Hematopoietic multipotent progenitor cell treated with erythropoietin and hydrocortisone succinate and interleukin-3 and kit ligand, for 8 days (in vitro differentiated cells): ENCODE data around the gene PRR33.

Experiments
- DNase-seq: peaks from one replicate; pipeline ENCODE4 v3.0.0-alpha.2; 2015

Gene PRR33

GRCh38 chr11:1916132-1916985, 24.7 kb upstream of the PRR33 start:
- no peak for DNase-seq

- DNase-seq: no peak
Observed at GRCh38 chr11:1915795-1916131, 24.1 kb upstream of the PRR33 start.

- no peak for DNase-seq
Observed at GRCh38 chr11:1913271-1914060, 21.8 kb upstream of the PRR33 start.

DNA sequence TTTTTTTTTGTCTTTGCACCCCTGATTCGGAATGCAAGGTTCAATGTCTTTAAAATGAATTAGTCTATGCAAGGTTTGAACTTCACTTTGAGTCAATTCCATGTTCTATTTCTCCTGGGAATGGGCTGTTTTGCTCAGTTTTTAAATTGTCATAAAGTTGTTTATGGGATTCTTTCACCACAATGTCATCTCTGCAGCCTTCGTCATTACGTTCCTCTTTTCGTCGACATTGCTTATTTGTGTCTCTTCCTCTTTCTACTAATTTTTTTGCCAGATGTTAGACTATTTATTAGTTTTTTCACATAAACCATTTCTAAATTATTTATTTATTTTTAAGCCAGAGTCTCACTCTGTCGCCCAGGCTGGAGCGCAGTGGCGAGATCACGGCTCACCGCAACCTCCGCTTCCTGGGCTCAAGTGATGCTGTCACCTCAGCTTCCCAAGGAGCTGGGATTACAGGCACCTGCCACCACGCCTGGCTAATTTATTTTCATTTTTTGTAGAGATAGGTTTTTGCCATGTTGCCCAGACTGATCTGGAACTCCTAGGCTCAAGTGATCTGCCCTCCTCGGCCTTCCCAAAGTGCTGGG, 20.7 kb upstream of the PRR33 start:
- no peak for DNase-seq

DNA sequence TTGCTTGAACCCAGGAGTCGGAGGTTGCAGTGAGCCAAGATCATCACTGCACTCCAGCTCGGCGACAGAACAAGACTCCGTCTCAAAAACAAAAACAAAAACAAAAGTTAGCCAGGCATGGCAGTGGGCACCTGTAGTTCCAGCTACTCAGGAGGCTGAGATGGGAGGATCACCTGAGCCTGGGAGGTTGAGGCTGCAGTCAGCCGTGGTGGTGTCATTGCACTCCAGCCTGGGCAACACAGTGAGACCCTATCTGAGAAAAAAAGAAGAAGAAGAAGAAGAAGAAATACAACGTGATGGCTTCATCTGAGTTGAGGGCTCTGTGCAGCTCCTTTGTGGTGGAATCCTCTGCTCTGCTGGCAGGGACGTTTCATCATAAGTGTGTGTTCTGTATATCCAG, 17.8 kb upstream of the PRR33 start:
- no peak for DNase-seq

DNA sequence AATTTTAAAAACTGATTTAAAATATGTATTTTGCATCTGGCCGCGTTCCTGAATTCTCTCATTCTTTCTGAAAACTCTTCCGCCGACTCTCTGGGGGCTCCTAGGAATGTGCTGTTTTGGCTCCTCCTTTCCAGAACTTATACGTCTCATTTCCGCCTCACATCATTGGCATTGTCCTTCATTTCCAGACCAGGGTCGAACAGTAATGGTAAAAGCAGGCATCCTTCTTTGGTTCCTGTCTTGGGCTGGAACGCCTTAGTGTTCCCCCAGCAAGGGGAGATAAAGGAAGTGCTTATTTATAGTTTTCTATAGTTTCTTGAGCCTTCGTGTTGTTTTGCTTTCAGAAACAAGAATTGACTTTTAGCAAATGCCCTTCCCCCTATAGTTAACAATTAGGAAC, 16.9 kb upstream of the PRR33 start:
- DNase-seq: no peak

DNA sequence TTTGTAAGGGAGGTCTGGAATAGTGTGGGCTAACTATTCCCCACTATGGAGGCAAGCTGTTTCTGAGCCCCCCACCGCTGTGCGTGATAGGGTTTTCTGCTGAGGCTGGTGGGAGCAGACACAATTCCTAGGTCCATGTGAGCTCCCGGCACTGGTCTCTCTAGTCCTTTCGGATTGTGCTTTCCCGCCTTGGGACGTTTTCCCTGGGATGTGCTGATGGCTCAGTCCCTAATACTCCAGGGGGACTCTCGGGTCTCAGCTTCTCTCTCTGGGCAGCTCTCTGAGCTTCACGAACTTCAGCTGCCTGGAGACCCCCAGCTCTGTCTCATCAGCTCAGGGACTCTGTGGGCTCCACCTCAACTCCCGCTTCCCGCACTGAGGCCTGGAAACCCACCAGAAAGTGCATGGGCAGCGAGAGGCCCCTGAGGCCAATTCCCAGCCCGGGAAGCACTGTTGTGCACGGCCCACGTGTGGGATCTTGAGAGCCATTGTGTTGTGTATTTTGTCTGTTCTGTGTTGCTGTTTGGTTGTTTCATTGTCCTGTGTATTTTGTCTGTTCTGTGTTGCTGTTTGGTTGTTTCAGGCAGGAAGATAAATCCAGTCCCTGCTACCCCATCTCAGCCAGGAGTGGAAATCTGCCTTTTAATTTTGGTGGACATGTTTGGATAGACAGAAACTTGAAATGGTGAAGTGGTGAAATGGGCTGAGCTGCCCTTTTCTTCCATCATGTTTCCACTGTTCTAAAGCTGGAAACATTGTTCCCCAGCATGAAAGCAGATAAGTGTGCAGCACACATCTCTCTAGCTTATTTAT, 15.1 kb upstream of the PRR33 start:
- no peak for DNase-seq

DNA sequence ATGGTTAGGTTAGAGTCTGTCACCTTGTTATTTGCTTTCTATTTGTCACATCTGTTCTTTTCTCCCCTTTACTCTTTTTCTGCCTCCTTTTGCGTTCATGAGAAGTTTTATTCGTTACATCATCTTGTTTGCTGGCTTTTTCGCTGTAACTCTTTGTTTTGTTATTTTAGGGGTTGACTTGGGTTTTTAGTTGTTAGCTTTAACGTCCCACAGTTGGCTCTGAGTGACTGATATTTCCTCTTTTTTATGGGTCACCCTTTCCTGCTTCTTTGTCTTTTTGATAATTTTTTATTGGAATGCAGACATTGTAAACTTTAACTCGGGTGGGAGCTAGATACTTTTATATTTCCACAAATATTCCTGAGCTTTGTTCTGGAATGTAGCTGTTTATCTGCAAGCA, 14.5 kb upstream of the PRR33 start:
- DNase-seq: no peak

DNA sequence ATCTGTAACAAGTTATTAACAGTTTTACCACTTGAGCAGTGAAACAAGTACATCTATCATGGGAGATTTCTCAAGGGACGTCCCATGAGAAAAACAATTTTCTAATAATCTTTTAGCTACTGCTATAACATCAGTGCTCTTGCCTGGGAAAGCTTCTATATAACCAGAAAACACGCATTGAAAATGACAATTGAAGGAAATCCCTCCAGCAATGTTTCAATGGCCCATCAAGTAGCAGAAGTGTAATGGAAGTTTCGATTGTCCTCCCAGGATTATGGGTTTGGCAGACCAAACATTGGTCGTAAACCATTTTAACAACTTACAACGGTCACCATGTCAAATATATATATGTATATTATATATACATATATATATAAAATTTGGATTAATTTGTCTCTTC, 8.0 kb upstream of the PRR33 start:
- no peak for DNase-seq

DNA sequence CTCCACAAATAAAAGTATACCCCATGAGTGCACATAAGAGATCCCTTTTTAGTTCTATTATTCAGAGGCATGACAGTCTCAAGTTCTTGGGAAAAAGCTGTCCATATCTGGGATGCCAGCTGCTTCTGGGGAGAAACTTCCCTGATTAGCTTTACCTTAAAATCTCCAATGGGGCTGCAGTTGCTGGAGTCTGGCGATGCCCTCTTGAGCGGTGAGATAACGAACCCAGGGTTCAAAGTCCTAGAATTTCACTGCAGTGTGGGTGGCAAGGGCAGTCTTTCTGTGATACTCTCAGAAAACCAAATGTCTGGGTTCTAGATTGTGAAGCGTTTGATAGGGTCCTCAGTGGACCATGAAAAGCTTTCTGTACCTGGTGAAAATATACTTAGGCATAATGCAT, 7.4 kb upstream of the PRR33 start:
- peak; percentile 71 for DNase-seq

DNA sequence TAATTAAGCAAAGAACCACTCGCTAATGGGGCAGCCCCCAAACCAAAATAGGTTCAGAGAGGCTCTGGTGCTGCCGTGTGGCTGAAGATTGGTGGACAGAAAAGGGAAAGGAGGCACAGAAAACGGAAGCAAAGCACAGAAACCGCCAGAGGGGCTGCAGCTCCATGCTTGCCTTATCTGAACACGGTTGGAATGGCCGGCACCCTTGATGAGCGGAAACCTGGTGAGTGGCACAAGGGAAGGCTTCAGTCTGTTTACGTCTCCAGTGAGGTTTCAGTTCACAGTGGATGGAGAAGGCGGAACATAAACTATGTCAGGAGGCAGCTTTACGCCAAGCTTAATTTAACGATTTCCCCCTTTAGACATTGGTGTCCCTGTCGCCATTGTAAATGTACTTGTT, 5.2 kb upstream of the PRR33 start:
- peak; percentile 31 for DNase-seq

DNA sequence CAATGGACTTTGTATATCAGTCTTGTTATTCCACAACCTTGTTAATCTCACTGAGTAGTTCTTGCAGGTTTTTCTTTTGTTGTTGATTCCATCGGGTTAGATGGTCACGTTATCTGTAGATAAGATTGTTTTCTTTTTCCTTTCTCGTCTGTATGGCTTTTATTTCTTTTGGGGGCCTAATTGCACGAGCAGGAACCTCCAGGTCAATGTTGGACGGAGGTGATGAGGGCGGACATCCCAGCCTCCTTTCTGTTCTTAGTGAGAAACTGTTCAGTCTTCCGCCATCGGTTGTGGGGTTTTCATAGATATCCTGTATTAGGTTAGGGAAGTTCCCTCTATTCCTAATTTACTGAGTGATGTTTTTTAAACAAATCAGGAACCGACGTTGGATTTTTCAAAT, 4.8 kb upstream of the PRR33 start:
- no peak for DNase-seq

GRCh38 chr11:1894759-1895158, 3.1 kb upstream of the PRR33 start:
- DNase-seq: no peak

- no peak for DNase-seq
Observed at GRCh38 chr11:1893581-1894359, 2.1 kb upstream of the PRR33 start.

GRCh38 chr11:1892558-1892957, 863 bp upstream of the PRR33 start:
- DNase-seq: no peak

- no peak for DNase-seq
Observed at GRCh38 chr11:1892116-1892515, 421 bp upstream of the PRR33 start.

DNA sequence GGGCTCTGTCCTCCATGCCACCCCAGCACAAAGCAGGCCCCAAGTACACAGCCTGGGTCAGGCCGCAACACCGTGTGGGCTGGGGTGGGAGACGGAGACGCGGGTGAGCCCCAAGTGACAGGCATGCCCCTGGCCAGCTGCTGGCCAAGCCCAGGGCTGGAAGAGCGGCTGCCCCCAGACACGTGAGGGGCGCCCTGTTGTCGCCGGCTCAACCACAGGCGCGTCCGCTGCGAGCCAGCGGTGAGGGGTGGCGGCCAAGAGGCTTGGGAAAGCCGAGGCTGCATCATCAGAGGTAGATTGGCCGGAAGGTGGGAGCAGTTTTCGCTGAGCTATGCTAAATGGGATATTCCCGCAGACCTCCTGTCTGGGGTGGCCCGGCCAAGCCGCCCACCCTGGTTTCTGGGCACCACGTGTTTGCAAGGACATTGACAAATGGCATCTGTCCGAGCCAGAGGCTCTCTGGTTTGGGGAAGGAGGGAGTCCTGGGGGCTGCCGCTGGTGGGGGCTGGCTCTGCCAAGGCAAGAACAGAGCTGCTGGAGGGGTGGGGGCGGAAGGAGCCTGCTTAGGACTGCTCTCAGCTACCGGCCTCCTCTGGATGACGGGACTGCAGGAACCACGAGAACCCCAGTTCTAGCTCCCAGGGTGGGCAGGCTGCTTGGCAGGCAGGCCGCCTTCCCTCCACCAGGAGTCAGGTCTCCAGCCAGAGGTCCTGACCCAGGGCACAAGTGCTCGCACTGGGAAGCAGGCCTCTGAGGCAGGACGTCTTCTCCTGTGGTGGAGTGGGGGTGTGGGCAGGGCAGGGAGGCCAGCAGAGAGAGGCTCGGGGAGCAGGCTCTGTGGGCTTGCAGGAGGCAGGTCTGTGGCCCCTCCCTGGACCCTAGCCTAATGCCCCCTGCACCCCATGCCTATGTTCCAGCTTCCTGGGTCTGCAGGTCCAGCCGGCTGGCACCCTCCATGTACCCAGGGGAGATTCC, 552 bp downstream of the PRR33 start:
- no peak for DNase-seq

GRCh38 chr11:1889941-1890855, 1.5 kb downstream of the PRR33 start:
- DNase-seq: no peak

DNA sequence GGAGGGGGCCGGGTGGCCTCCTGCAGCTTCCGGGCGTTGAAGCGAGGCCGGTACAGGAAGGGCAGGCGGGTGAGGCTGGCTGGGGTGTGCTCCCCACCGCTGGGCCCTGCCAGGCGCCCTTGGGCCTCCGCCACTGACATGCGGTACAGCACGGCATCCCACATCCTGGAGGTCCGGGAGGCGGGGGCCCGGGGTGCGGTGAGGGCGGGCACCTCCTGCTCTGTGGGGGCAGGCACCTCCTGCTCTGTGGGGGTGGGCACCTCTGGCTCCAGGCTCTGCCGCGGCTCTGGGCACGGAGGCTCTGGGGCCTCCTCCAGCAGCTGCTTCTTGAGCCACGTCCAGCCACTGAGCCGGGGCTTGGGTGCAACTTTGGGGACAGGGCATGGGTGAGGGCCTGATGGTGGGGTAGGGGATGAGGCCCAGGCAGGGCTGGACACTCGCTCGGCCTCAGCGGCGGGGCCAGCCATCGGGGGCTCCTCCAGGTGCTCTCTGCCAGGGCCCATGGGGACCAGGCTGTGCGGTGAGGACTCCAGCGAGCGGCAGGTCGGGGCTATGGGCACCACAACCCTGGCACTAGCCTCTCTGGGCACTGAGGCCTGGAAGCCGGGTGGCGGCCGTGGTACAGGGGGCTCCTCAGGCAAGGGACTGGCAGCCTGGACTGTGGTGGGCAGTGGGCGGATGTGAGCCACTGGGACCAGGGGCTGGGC, 2.3 kb downstream of the PRR33 start:
- DNase-seq: peak; percentile 25
